Cardiac fibroblast (primary cell): ENCODE data around the gene DNAAF1.
A peak's percentile ranks its signal among the peaks of the same experiment; 100 is the strongest.

Experiments used
- DNase-seq, 2 donors: peaks; one replicate each; pipeline versions ENCODE4 v3.0.0 to v3.0.0-alpha.2; 2010; ENCODE audit warnings: low read depth in 2 of 2
- H3K4me3 ChIP-seq, 2 donors: replicated peaks in 1 of 2; 1 replicate in 1 of 2; 2 replicates in 1 of 2; pipeline ENCODE4 v1.5.1; 2011; ENCODE audit warnings: low read depth in 2 of 2, low read length in 2 of 2, mild to moderate bottlenecking in 2 of 2, moderate library complexity in 1 of 2
- TF ChIP-seq, protein P1 (sequence below): IDR thresholded peaks from one replicate; pipeline ENCODE4 v1.5.1; 2011; ENCODE audit warnings: low read depth, mild to moderate bottlenecking, low read length, inconsistent platforms

Gene DNAAF1

DNA sequence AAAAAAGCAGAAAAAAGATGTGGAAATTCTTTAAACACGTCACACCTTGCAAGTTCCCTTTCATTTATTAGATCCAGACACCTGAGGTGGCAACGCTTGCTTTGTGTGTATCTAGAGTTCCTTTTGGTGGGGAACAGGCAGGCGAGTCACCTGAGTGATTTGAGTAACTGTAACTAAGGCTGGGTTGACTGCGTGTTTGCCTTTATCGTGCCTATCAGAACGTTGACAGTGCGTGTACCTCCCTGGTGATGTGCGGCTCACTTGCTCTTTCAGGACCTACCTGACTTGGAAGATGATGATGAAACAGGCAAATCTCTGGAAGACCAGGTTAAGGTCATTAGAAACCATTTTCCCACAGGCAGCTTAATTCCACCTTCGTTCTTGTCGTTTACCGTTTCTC is 29.3 kb downstream of the DNAAF1 start:
- H3K4me3 ChIP-seq, result no peak overlapping the region
- TF ChIP-seq, protein P1, sequence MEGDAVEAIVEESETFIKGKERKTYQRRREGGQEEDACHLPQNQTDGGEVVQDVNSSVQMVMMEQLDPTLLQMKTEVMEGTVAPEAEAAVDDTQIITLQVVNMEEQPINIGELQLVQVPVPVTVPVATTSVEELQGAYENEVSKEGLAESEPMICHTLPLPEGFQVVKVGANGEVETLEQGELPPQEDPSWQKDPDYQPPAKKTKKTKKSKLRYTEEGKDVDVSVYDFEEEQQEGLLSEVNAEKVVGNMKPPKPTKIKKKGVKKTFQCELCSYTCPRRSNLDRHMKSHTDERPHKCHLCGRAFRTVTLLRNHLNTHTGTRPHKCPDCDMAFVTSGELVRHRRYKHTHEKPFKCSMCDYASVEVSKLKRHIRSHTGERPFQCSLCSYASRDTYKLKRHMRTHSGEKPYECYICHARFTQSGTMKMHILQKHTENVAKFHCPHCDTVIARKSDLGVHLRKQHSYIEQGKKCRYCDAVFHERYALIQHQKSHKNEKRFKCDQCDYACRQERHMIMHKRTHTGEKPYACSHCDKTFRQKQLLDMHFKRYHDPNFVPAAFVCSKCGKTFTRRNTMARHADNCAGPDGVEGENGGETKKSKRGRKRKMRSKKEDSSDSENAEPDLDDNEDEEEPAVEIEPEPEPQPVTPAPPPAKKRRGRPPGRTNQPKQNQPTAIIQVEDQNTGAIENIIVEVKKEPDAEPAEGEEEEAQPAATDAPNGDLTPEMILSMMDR, result no peak

DNA sequence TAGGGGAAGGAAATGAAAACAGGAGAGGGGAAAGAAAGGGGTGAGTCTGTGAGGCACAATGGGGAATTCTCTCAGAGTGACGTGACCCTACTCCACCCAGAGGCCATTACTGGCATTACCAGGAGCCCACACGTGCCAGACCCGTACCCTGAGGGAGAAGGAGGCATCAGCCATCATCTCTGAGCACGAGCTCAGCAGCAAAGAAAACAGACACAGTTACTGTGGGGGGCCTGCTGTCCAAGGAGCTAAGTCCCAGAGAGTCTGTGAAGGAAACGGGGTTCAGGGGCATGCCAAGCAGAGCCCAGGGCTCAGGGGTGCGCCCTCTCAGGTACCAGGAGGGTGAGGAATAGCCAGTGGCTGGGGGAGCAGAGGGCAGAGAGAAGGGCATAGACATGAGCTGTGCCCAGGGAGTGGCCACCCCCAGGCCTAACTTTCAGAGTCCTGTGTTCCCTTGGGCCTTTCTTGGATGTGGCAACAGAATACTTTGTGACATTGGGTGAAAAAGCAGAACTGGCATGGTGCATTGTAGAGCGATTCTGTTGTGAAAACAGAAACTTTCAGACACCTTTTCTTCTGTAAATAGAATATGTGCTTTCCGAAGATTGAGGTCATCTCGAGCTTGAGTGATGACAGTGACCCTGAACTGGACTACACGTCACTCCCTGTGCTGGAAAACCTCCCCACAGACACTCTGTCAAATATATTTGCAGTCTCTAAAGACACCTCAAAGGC is 30.4 kb downstream of the DNAAF1 start:
- DNase-seq, result peak in 1 of 2 donors; percentile 45
- TF ChIP-seq, protein P1, result peak; percentile 69
- H3K4me3 ChIP-seq, result no peak overlapping the region

More for the DNA sequence above, 29.3 kb downstream of the DNAAF1 start:
- no peak for DNase-seq

DNA sequence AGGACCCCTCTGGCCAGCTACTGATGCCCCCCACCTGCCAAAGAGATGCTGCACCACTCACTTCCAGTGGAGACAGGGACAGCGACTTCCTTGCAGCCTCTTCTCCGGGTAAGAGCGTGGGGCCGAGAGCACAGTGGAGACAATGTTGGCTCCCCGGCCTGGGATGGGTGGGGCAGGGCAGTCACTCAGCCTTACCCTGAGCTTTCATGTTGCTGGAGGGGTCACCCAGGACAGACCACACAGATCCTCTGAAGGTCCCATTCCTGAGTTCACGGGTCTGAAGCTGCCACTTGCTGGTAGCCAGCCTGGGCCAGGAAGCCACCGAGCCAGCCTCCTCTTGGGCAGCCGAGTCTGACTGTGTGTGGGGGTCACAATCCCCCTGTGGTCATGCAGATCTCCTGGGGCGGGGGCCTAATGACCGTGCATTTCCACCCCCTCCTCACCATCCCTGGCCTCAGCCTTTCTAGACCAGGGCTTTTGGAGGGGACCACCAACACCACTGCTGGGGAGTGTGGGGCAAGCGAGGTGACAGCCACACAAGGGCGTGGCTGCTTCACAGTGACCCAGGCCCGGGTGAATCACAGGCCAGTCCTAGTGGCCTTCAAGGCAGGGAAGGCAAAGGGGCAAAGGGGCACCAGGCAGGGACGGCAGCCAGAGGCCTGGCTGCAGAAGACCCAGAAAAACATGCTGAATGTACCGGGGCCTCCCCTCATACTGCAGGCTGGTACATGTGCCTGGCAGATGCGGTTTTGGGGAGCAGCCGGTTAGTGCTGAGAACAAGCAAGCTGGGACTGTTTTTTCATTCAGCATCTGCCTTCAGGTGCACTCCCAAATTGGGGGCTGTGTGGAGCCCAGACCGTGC is 31.3 kb downstream of the DNAAF1 start:
- H3K4me3 ChIP-seq, result no peak overlapping the region
- TF ChIP-seq, protein P1, result no peak
- DNase-seq, result no peak

DNA sequence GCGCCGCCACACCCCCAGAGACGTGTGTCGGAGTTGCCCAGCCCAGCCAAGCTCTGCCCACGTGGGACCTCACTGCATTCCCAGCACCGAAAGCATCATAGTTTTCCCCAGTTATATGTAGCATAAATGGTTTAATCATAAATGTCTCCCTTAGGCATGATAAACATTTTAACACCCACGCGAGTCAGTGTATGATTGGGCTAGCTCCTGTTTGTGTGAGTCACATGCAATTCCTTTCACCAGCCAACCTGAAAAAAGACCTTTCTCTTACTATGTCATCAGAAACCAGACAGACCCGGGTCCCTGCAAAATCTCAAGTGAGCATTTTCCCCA is 32.6 kb downstream of the DNAAF1 start:
- H3K4me3 ChIP-seq, result no peak overlapping the region
- TF ChIP-seq, protein P1, result no peak
- peak; percentile 39 to 44 for DNase-seq

DNA sequence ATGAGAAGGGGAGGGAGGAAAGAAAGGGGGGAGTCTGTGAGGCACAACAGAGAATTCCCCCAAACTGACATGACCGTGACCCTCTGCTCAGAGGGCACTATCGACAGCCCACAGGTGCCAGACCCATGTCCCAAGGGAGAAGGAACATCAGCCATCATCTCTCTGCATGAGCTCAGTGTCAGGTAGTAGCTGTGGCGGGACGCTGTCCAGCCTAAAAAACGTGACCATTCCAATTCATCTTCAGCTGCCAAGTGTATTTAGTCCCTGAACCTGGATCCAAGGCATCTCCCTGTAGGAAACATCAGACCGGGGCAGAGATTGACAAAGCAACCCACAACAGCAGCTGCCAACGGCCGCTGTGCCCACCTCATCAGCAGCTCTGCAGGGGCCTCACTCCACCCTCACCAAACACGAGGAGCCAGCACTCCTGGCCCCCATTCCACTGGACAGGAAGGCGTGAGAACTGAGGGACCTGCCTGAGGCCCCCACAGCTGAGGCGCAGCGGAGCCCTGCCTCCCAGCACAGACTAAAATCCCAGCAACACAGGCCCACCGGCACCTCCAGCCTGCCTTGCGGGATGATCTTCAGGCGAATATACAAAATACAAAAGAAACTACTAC is 33.1 kb downstream of the DNAAF1 start:
- TF ChIP-seq, protein P1, result no peak
- no peak for DNase-seq
- no peak overlapping the region for H3K4me3 ChIP-seq

DNA sequence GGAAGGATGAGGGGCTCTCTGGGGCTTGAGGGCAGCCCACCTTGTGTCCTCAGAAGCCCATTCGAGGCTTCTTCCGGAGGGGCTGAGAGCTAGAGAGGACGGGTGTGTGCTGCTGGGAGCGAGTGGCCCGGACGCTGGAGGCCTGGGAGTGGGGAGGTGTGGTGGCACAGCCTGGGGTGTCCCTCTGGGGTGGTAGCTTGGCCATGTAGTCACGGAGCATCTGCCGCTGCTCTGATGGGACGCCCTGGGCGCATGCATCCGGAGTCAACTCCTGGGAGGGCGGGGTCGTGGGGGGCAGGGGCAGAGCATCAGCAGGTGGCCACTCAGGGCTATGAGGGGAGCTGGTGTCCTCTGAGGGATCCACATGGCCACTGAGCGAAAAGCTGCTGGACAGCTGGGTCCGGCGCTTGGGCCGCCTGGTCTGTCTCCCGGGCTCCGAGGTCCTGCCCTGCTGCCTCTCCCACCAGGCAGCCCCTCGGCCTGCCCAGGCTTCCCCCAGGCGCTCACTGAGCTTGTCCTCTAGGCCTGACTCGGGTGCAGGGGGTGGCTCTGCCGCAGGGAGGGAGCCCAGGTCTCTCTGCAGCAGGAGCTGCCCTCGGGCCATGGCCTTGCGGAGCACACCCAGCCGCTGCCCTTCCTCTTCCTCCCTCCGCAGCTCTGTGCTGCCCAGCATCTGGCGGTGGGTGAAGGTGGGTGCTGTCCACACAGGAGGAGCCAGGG is 33.9 kb downstream of the DNAAF1 start:
- H3K4me3 ChIP-seq, result no peak overlapping the region
- DNase-seq, result no peak
- TF ChIP-seq, protein P1, result no peak
